Subcutaneous adipose tissue (tissue), 4 donors: ENCODE measurements around the gene WDCP. TPM values are rescaled to one million over a fixed set of nuclear protein-coding genes. Genes with fewer than 3 reads are reported as not detected.

Source experiments
- CTCF ChIP-seq: fragments of 450-650 bp; IDR thresholded peaks from one replicate; pipeline ENCODE4 v1.5.1; 2016; ENCODE audit warnings: low read depth, mild to moderate bottlenecking, control low read depth, antibody characterized with exemption, moderate library complexity
- total RNA-seq, 4 donors: library from RNA; depleted of rRNA; stranded (reverse); fragments of >200 nt; gene quantifications; one replicate each; pipeline ENCODE4 v1.1.0, GENCODE V29; 2016

Gene WDCP
- total RNA-seq, 4 donors from 2014 or later, result 3.8 to 6.5 (median 5.1) TPM

GRCh38 chr2:24024018-24024417 lies 23.2 kb downstream of the WDCP start:
- TF ChIP-seq CTCF, result no peak

- TF ChIP-seq CTCF, result no peak
These were observed 24.1 kb downstream of the WDCP start for GRCh38 chr2:24022975-24023575.

GRCh38 chr2:24022324-24022974 lies 24.7 kb downstream of the WDCP start:
- TF ChIP-seq CTCF, result no peak

GRCh38 chr2:24021122-24021998 lies 25.8 kb downstream of the WDCP start:
- TF ChIP-seq CTCF, result no peak

- TF ChIP-seq CTCF, result no peak
These were observed 26.9 kb downstream of the WDCP start for GRCh38 chr2:24020244-24020643.

- TF ChIP-seq CTCF, result no peak
These were observed 27.5 kb downstream of the WDCP start for GRCh38 chr2:24019729-24020128.

GRCh38 chr2:24018241-24018640 lies 28.9 kb downstream of the WDCP start:
- no peak for TF ChIP-seq CTCF
